A673 (cell line): ENCODE results near the gene IL25.

Source experiments
- CTCF ChIP-seq: fragments of 300-800, 200-600 bp; sonication (generic); conservative IDR thresholded peaks from 2 replicates; pipeline ENCODE4 v1.5.1; 2017; ENCODE audit warnings: low read depth, mild to moderate bottlenecking, antibody characterized with exemption, low read length, moderate library complexity, mixed read lengths
- EZH2 ChIP-seq: fragments of 200-600 bp; sonication (generic); IDR thresholded peaks from 2 replicates; pipeline ENCODE4 v1.6.1; 2017; ENCODE audit warnings: borderline replicate concordance, low read depth, mild to moderate bottlenecking, mixed read lengths, antibody characterized with exemption, low read length; ENCODE audit not compliant: poor library complexity, severe bottlenecking

- TF ChIP-seq CTCF (no peak), EZH2 (no peak)
These were observed 2.4 kb upstream of the IL25 start for GRCh38 chr14:23370221-23370620.
